Endothelial cell of umbilical vein (primary cell): ENCODE data around the gene ADCY2. TPM values are rescaled to one million over a fixed set of nuclear protein-coding genes. Genes with fewer than 3 reads are reported as not detected.

ENCODE experiments used
- BruUV-seq: library from RNA; stranded (reverse); fragments of 400-500 nt; replicated peaks from 2 replicates; lab custom pipeline; 2021; lab: Mats Ljungman, UMichigan
- CTCF ChIA-PET: fragments of 300-600, 350-600 bp; sonication (Branson Sonifier 250); formaldehyde crosslinking; loops from one replicate; lab custom pipeline; 2021; ENCODE audit warnings: antibody characterized with exemption, inconsistent platforms; lab: Charles Lee
- POLR2A ChIA-PET: fragments of 300-600, 350-600 bp; sonication (Branson Sonifier 250); formaldehyde crosslinking; loops from one replicate; lab custom pipeline; 2021; ENCODE audit warnings: antibody characterized with exemption, inconsistent platforms; lab: Charles Lee
- DNase-seq: peaks from one replicate; pipeline ENCODE4 v3.0.0-alpha.2; 2011; ENCODE audit warnings: low read depth, low spot score
- FAIRE-seq: peaks from 2 replicates; lab custom pipeline; 2011; peaks lifted over from hg19 to GRCh38; lab: Jason Lieb, UNC
- H2AFZ ChIP-seq: 2 replicates; pipeline ENCODE4 v1.6.0; 2012; ENCODE audit warnings: low read depth, low read length, control low read depth, inconsistent platforms
- H3K27ac ChIP-seq: 2 replicates; pipeline ENCODE4 v1.5.1; 2011; ENCODE audit warnings: low read depth, mild to moderate bottlenecking, control low read depth, low read length, moderate library complexity; ENCODE audit not compliant: insufficient read depth
- H3K27me3 ChIP-seq, 2 experiments: 2 replicates each; pipeline versions ENCODE4 v1.6.0 to v1.6.1; 2011; ENCODE audit warnings: low read length in 2 of 2, mixed read lengths in 1 of 2; ENCODE audit not compliant: control insufficient read depth in 2 of 2, insufficient read depth in 2 of 2
- H3K36me3 ChIP-seq, 2 experiments: 2 replicates in 1 of 2; 3 replicates in 1 of 2; pipeline ENCODE4 v1.5.1; 2011; ENCODE audit warnings: low read length in 2 of 2, mild to moderate bottlenecking in 1 of 2, moderate library complexity in 1 of 2; ENCODE audit not compliant: control insufficient read depth in 2 of 2, insufficient read depth in 2 of 2; ENCODE audit errors: extremely low read depth in 1 of 2
- H3K4me1 ChIP-seq: 3 replicates; pipeline ENCODE4 v1.5.1; 2011; ENCODE audit warnings: mild to moderate bottlenecking, low read length; ENCODE audit not compliant: control insufficient read depth, insufficient read depth; ENCODE audit errors: extremely low read depth
- H3K4me2 ChIP-seq: 2 replicates; pipeline ENCODE4 v1.6.1; 2011; ENCODE audit warnings: low read length, control low read depth, mixed read lengths; ENCODE audit not compliant: insufficient read depth
- H3K4me3 ChIP-seq, 3 experiments: fragments of 200-600 bp in 1 of 3; sonication (generic), shearing (Covaris generic) in 1 of 3; replicated peaks in 1 of 3; 2 replicates each; pipeline ENCODE4 v1.5.1; 2011 to 2016; ENCODE audit warnings: control low read depth in 3 of 3, low read length in 3 of 3, mild to moderate bottlenecking in 2 of 3, inconsistent platforms in 1 of 3, low read depth in 1 of 3, moderate library complexity in 1 of 3; ENCODE audit not compliant: insufficient read depth in 1 of 3
- H3K79me2 ChIP-seq: 2 replicates; pipeline ENCODE4 v1.6.0; 2012; ENCODE audit warnings: low read length, inconsistent platforms; ENCODE audit not compliant: control insufficient read depth, insufficient read depth
- H3K9ac ChIP-seq: replicated peaks from 2 replicates; pipeline ENCODE3; 2011; ENCODE audit warnings: low read length, control low read depth; ENCODE audit not compliant: insufficient read depth; ENCODE audit errors: extremely low read depth
- H3K9me1 ChIP-seq: replicated peaks from 3 replicates; pipeline ENCODE4 v1.6.0; 2011; ENCODE audit warnings: mild to moderate bottlenecking, low read length; ENCODE audit not compliant: control insufficient read depth, insufficient read depth; ENCODE audit errors: extremely low read depth
- H3K9me3 ChIP-seq: replicated peaks from 2 replicates; pipeline ENCODE4 v1.5.1; 2012; ENCODE audit warnings: low read length, inconsistent platforms; ENCODE audit not compliant: control insufficient read depth, insufficient read depth
- H4K20me1 ChIP-seq: replicated peaks from 2 replicates; pipeline ENCODE3; 2011; ENCODE audit warnings: mild to moderate bottlenecking, low read length; ENCODE audit not compliant: control insufficient read depth, insufficient read depth; ENCODE audit errors: extremely low read depth
- CTCF ChIP-seq, 2 donors: IDR thresholded peaks; 1 replicate in 1 of 2; 2 replicates in 1 of 2; pipeline ENCODE4 v1.5.1; 2011; ENCODE audit warnings: low read length in 2 of 2, mild to moderate bottlenecking in 2 of 2, moderate library complexity in 2 of 2, control low read depth in 1 of 2, inconsistent platforms in 1 of 2, low read depth in 1 of 2; ENCODE audit not compliant: insufficient read depth in 1 of 2; ENCODE audit errors: extremely low read depth in 1 of 2
- EZH2 ChIP-seq: IDR thresholded peaks from 2 replicates; pipeline ENCODE4 v1.6.1; 2012; ENCODE audit warnings: borderline replicate concordance, low read depth, mild to moderate bottlenecking, moderate library complexity, low read length, inconsistent platforms; ENCODE audit not compliant: severe bottlenecking
- FOS ChIP-seq: IDR thresholded peaks from 2 replicates; pipeline ENCODE4 v1.6.1; 2011; ENCODE audit warnings: mild to moderate bottlenecking, low read length, moderate library complexity, borderline replicate concordance; ENCODE audit not compliant: insufficient read depth
- GATA2 ChIP-seq: IDR thresholded peaks from 2 replicates; pipeline ENCODE4 v1.7.0; 2011; ENCODE audit warnings: low read depth, mild to moderate bottlenecking, moderate library complexity, mixed read lengths, low read length; ENCODE audit not compliant: insufficient read length, insufficient read depth
- JUN ChIP-seq: IDR thresholded peaks from 2 replicates; pipeline ENCODE4 v1.6.1; 2011; ENCODE audit warnings: borderline replicate concordance, low read depth; ENCODE audit not compliant: insufficient read length, insufficient read depth
- MAX ChIP-seq: IDR thresholded peaks from 2 replicates; pipeline ENCODE4 v1.6.1; 2011; ENCODE audit not compliant: insufficient read depth, insufficient read length
- MYC ChIP-seq: IDR thresholded peaks from one replicate; pipeline ENCODE4 v1.6.1; 2011; ENCODE audit warnings: mild to moderate bottlenecking, low read depth, low read length
- POLR2A ChIP-seq: IDR thresholded peaks from 2 replicates; pipeline ENCODE4 v1.6.1; 2012; ENCODE audit warnings: low read depth, mild to moderate bottlenecking, control low read depth, low read length
- POLR2AphosphoS5 ChIP-seq: IDR thresholded peaks from 2 replicates; pipeline ENCODE4 v1.6.1; 2012; ENCODE audit warnings: low read depth, mild to moderate bottlenecking, control low read depth, low read length, moderate library complexity; ENCODE audit not compliant: insufficient read depth
- dilution Hi-C: fragments of 300-500 bp; cut with MboI; formaldehyde crosslinking; loops from one replicate; pipeline ENCODE4 v1.15.0; 2019; ENCODE audit warnings: low sequenced_read_pairs; ENCODE audit not compliant: extremely low pct_ligation_motif_present
- intact Hi-C: fragments of 100-400 bp; cut with micrococcal nuclease; formaldehyde crosslinking; loops from one replicate; pipeline ENCODE4 v1.10.0; 2022
- polyA plus RNA-seq, 4 experiments: library from polyadenylated mRNA; depleted of rRNA in 3 of 4; stranded (reverse) in 3 of 4; unstranded in 1 of 4; fragments of >200 nt; gene quantifications; 2 replicates each; pipeline versions ENCODE4 v1.2.1 to v1.2.3, GENCODE V29; 2011 to 2012; ENCODE audit warnings: missing spikeins in 1 of 4
- total RNA-seq: library from RNA; stranded (reverse); gene quantifications from 2 replicates; pipeline ENCODE4 v1.2.3, GENCODE V29; 2021

ADCY2 gene
- total and polyA plus RNA-seq, 2 donors (not counting 3 experiments of a cell fraction or from before 2014, with no cell fraction given) = under 0.01 TPM; not detected in 1

GRCh38 chr5:7419367-7419766, 23.4 kb downstream of the ADCY2 start:
- Histone ChIP-seq H3K4me3 (no peak overlapping the region), H3K27me3 (no peaks in the 10 kb centered on the region), H3K79me2 (no peaks in the 10 kb centered on the region), H3K36me3 (no peaks in the 10 kb centered on the region), H4K20me1 (no peaks in the 10 kb centered on the region), H3K27ac (no peak overlapping the region), H2AFZ (no peak overlapping the region), H3K9ac (no peak overlapping the region), H3K4me1 (no peaks in the 10 kb centered on the region), H3K4me2 (no peak overlapping the region), H3K9me1 (no peaks in the 10 kb centered on the region), H3K9me3 (peaks cover 4% of the 10 kb centered on the region)
- CTCF ChIA-PET = no interaction called here
- dilution Hi-C loops (no loop called here), intact Hi-C loops (no loop called here)
- BruUV-seq = no TSS peak
- TF ChIP-seq CTCF (IDR thresholded peaks at IDR 0.05; ENCODE audit: extremely low read depth in 1 of 2, insufficient read depth in 1 of 2, low read depth in 1 of 2, low read length in 2 of 2) (no peak), FOS (no peak), GATA2 (no peak), JUN (no peak), POLR2AphosphoS5 (no peak), MAX (no peak), EZH2 (no peak), MYC (no peak), POLR2A (no peak)
- FAIRE-seq (no peak), DNase-seq (no peak)
- POLR2A ChIA-PET = no interaction called here
